GM18867 (cell line): ENCODE data around the gene ZFYVE26.

ENCODE experiments used
- ATAC-seq: cut with Tn5 transposase; IDR thresholded peaks from one replicate; pipeline ENCODE4 v1.9.1; 2021; ENCODE audit warnings: mild to moderate bottlenecking, moderate library complexity; ENCODE audit not compliant: unreplicated experiment

The ZFYVE26 gene

GRCh38 chr14:67817750-67818438 is 1.5 kb upstream of the ZFYVE26 start:
- no peak for ATAC-seq

- ATAC-seq = no peak
Measured at GRCh38 chr14:67815573-67816225, 691 bp downstream of the ZFYVE26 start.

GRCh38 chr14:67814821-67815220 is 1.6 kb downstream of the ZFYVE26 start:
- ATAC-seq = no peak

- ATAC-seq = no peak
Measured at GRCh38 chr14:67806246-67806645, 10.1 kb downstream of the ZFYVE26 start.

GRCh38 chr14:67800743-67801142 is 15.6 kb downstream of the ZFYVE26 start:
- no peak for ATAC-seq

GRCh38 chr14:67798731-67799130 is 17.7 kb downstream of the ZFYVE26 start:
- ATAC-seq = no peak

GRCh38 chr14:67787673-67788072 is 28.7 kb downstream of the ZFYVE26 start:
- ATAC-seq = no peak

- no peak for ATAC-seq
Measured at GRCh38 chr14:67785270-67786109, 30.9 kb downstream of the ZFYVE26 start.

- ATAC-seq = no peak
Measured at GRCh38 chr14:67784244-67784823, 32.1 kb downstream of the ZFYVE26 start.

- ATAC-seq = no peak
Measured at GRCh38 chr14:67782090-67782489, 34.3 kb downstream of the ZFYVE26 start.

- no peak for ATAC-seq
Measured at GRCh38 chr14:67778792-67779191, 37.6 kb downstream of the ZFYVE26 start.

GRCh38 chr14:67776653-67777322 is 39.6 kb downstream of the ZFYVE26 start:
- no peak for ATAC-seq

- ATAC-seq = no peak
Measured at GRCh38 chr14:67773844-67774377, 42.5 kb downstream of the ZFYVE26 start.

- no peak for ATAC-seq
Measured at GRCh38 chr14:67768219-67768618, 48.2 kb downstream of the ZFYVE26 start.

GRCh38 chr14:67766035-67766680 is 50.2 kb downstream of the ZFYVE26 start:
- no peak for ATAC-seq

GRCh38 chr14:67765192-67765834 is 51.1 kb downstream of the ZFYVE26 start:
- ATAC-seq = no peak

- ATAC-seq = no peak
Measured at GRCh38 chr14:67764496-67764895, 51.9 kb downstream of the ZFYVE26 start.

GRCh38 chr14:67763158-67763822 is 53.1 kb downstream of the ZFYVE26 start:
- no peak for ATAC-seq

GRCh38 chr14:67762051-67762450 is 54.3 kb downstream of the ZFYVE26 start:
- ATAC-seq = no peak
